Spleen (tissue), 7 donors: Measurements from ENCODE around the gene SLC2A9.

Experiments used
- CTCF ChIP-seq, 11 experiments: fragments of 200-600 bp in 7 of 11; fragments of 450-650 bp in 4 of 11; sonication (generic) in 4 of 11; IDR thresholded peaks in 8 of 11; conservative IDR thresholded peaks in 3 of 11; 1 replicate in 7 of 11; 2 replicates in 4 of 11; pipeline versions ENCODE4 v1.4.0 to v1.8.0; 2016 to 2021; ENCODE audit warnings: antibody characterized with exemption in 11 of 11, inconsistent platforms in 4 of 11, mild to moderate bottlenecking in 1 of 11
- POLR2A ChIP-seq, 3 donors: fragments of 450-650 bp; IDR thresholded peaks; one replicate each; pipeline ENCODE4 v1.5.1; 2017; ENCODE audit warnings: antibody characterized with exemption in 3 of 3, mild to moderate bottlenecking in 1 of 3
- donor health status: DM: no; HTN: no; CAD: no; lungs with moderate emphysema.
- donor health status: DM: no; HTN: no; CAD: no.
- donor health status: DM: no; HTN: no; CAD: no.

GRCh38 chr4:9916937-9917336, 104.4 kb downstream of the SLC2A9 start:
- TF ChIP-seq CTCF (IDR thresholded peaks at IDR 0.05 in 8 of 11, conservative IDR thresholded peaks at IDR 0.05 in 3 of 11): no peak
- no peak for TF ChIP-seq POLR2A (IDR thresholded peaks at IDR 0.05)
